ACC112 (cell line): ENCODE measurements around the gene TCEA3.
A peak's percentile ranks its signal among the peaks of the same experiment; 100 is the strongest.
"Not testable (repeated sequence)": the region's sequence is repeated elsewhere in the genome, so short reads cannot be mapped to it uniquely, and the experiment has no call there.

Source experiments
- H2AFZ ChIP-seq: fragments of 200-600 bp; sonication (generic); one replicate; pipeline ENCODE4 v1.6.0; 2017; ENCODE audit warnings: antibody characterized with exemption, low read length; ENCODE audit not compliant: unreplicated experiment
- H3K27ac ChIP-seq: fragments of 200-600 bp; sonication (generic); 2 replicates; pipeline ENCODE4 v1.5.1; 2014; ENCODE audit warnings: low read depth, mild to moderate bottlenecking, antibody characterized with exemption, low read length, moderate library complexity
- H3K27me3 ChIP-seq: fragments of 200-600 bp; sonication (generic); 2 replicates; pipeline ENCODE4 v1.6.1; 2014; ENCODE audit warnings: mild to moderate bottlenecking, antibody characterized with exemption, low read length, moderate library complexity, mixed read lengths; ENCODE audit not compliant: insufficient read depth
- H3K36me3 ChIP-seq: fragments of 200-600 bp; sonication (generic); 2 replicates; pipeline ENCODE4 v1.6.1; 2016; ENCODE audit warnings: mild to moderate bottlenecking, antibody characterized with exemption, low read length, moderate library complexity, mixed read lengths; ENCODE audit not compliant: insufficient read depth
- H3K4me1 ChIP-seq: fragments of 200-600 bp; sonication (generic); one replicate; pipeline ENCODE4 v1.6.1; 2016; ENCODE audit warnings: low read length, mixed read lengths; ENCODE audit not compliant: insufficient read depth, unreplicated experiment, control insufficient read depth
- H3K4me3 ChIP-seq: fragments of 200-600 bp; sonication (generic); 2 replicates; pipeline ENCODE4 v1.5.1; 2014; ENCODE audit warnings: mild to moderate bottlenecking, low read depth, low read length
- H3K79me2 ChIP-seq: fragments of 200-600 bp; sonication (generic); one replicate; pipeline ENCODE4 v1.6.0; 2016; ENCODE audit warnings: low read length; ENCODE audit not compliant: control insufficient read depth, unreplicated experiment, insufficient read depth

TCEA3 gene

DNA sequence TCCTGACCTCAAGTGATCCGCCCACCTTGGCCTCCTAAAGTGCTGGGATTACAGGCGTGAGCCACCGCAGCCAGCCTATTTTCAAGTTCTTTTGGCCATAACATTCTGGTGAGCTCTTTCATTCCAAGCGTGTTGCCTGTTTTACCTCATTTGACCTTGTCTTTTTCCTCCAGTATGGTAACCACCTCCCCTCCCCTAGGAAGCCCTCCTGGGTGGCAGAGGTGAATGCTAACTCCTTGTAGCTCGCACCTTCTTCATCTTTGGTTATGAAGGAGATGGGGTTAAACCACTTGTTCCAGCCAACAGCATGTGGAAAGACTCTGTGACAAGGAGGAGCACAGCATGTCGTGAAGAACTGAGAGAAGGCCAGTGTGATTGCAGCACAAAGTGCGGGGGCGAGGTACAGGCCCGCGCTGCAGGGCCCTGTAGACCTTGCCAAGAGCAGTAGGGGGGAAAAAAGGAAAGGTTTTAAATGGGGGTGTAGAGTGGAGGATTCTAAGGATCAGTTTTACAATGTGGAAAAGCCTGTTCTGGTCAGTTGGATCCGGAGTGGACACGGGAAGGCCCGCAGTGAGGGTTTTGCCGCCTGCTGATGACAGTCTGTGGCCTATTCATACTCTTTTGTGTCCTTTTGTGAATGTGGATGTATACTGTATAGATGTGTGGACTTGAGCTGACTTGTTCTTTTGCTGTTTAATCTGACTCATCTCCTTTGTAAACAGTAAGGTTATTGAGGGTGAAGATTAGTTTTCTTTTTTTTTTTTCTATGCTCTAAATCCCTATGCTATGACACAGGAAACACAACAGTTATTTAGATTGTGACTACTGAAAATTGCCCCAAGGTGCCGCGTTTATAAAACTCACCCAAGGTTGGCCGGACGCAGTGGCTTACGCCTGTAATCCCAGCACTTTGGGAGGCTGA, 47.4 kb downstream of the TCEA3 start:
- H3K79me2 ChIP-seq = no peaks in the 10 kb centered on the region
- H3K27me3 ChIP-seq = no peaks in the 10 kb centered on the region
- peak overlapping the region; percentile 97 for H3K27ac ChIP-seq
- peaks cover 17% of the 10 kb centered on the region for H3K4me1 ChIP-seq
- H2AFZ ChIP-seq = peak overlapping the region; percentile 95
- no peaks in the 10 kb centered on the region for H3K36me3 ChIP-seq
- peak overlapping the region; percentile 36 for H3K4me3 ChIP-seq

- Histone ChIP-seq H3K79me2 (peaks cover 20% of the 10 kb centered on the region), H3K4me1 (peaks cover 32% of the 10 kb centered on the region)
- H2AFZ ChIP-seq, H3K4me3 ChIP-seq, H3K36me3 ChIP-seq, H3K27ac ChIP-seq, H3K27me3 ChIP-seq: not testable (repeated sequence)
Measured at GRCh38 chr1:23374079-23374735, 50.3 kb downstream of the TCEA3 start.

- Histone ChIP-seq H3K4me3 (no peak overlapping the region), H3K27me3 (no peaks in the 10 kb centered on the region), H3K4me1 (peaks cover 28% of the 10 kb centered on the region), H2AFZ (no peak overlapping the region), H3K36me3 (0 out of 2 replicates have a peak, but pooled peaks cover 3% of the 10 kb centered on the region), H3K79me2 (peaks cover 29% of the 10 kb centered on the region), H3K27ac (no peak overlapping the region)
Measured at GRCh38 chr1:23371987-23372880, 52.3 kb downstream of the TCEA3 start.

- no peaks in the 10 kb centered on the region for H3K27me3 ChIP-seq
- no peak overlapping the region for H2AFZ ChIP-seq
- H3K4me1 ChIP-seq = peaks cover 23% of the 10 kb centered on the region
- peak overlapping the region; percentile 89 for H3K4me3 ChIP-seq
- peak overlapping the region; percentile 89 for H3K27ac ChIP-seq
- H3K79me2 ChIP-seq = peaks cover 42% of the 10 kb centered on the region
- H3K36me3 ChIP-seq = peaks cover 16% of the 10 kb centered on the region
Measured at GRCh38 chr1:23370709-23371584, 53.6 kb downstream of the TCEA3 start.

DNA sequence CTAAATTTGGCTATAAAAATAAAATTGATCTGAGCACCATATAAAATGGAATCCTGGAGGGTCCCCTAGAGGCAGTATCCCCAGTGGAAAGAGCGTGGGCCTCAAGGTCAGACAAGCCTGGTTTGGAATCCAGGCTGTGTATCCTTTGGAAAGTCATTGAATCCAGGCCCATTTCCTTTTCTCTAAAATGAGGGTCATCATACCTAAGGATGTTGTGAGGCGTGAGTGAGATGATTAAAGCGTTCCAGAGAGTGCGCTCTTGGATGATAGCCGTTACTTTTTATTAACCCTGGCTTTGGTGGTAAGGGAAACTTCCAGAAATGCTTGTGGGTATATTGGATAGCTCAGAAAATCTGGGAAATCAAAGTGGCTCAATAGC, 54.2 kb downstream of the TCEA3 start:
- Histone ChIP-seq H3K4me3 (peak overlapping the region; percentile 89), H3K27ac (peak overlapping the region; percentile 89), H3K79me2 (peaks cover 42% of the 10 kb centered on the region)

GRCh38 chr1:23369335-23370013, 55.1 kb downstream of the TCEA3 start, which contains the start of gene ZNF436:
Gene ZNF436, minus strand, starts transcription at chr1:23369836. Its CDS starts 1,831 bp downstream, at chr1:23368005.
- Histone ChIP-seq H3K27ac (peak within 1 kb of the TSS; percentile 89), H2AFZ (peak within 1 kb of the TSS; percentile 100), H3K36me3 (peaks cover 24% of the 10 kb centered on the region), H3K4me1 (peaks cover 23% of the 10 kb centered on the region), H3K79me2 (peaks cover 42% of the 10 kb centered on the region), H3K4me3 (peak within 1 kb of the TSS; percentile 89), H3K27me3 (no peaks in the 10 kb centered on the region)

More for the DNA sequence above, 54.2 kb downstream of the TCEA3 start:
- no peak overlapping the region for H2AFZ ChIP-seq
- H3K27me3 ChIP-seq = no peaks in the 10 kb centered on the region
- peaks cover 19% of the 10 kb centered on the region for H3K36me3 ChIP-seq
- peaks cover 23% of the 10 kb centered on the region for H3K4me1 ChIP-seq

DNA sequence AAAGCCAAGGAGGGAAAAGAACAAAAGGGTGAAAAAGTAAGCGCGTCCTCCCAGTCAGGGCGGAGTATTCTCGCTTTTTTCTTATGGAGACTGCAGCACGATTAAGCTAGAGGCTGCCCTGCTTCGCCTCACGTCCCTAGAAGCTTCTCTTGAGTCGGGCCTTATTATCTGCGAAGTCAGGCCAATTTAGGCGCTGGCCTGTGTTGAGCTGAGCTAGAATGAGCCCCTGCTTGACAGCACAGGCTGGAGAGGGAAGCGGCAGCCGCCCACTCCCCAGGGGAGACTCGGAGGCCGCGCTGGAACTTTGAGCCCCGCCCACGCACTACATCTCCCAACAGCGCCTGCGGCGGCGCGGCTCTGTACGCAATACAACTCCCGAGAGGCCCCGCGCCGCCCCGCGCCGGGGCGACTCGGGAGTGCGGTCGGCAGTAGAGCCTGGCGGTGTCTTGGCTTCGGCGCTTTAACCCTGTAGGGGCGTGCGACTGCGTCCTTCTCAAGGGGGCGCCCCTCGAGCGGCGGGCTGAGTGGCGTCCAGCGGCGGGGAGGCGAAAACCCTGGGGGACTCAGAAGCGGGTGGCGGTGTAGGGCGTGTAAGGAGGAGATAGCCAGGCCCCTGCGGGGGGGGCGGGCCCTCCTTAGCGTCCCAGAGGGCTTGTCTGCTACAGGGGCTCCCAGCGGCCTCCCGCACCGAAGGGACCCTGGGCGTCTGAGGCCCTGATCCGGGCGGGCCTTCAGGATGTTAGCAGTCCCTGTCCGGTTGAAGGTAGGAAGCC, 55.8 kb downstream of the TCEA3 start:
- Histone ChIP-seq H3K36me3 (peaks cover 31% of the 10 kb centered on the region), H3K27me3 (no peaks in the 10 kb centered on the region), H3K79me2 (peaks cover 42% of the 10 kb centered on the region), H3K27ac (peak overlapping the region; percentile 89), H3K4me1 (peaks cover 23% of the 10 kb centered on the region), H3K4me3 (peak overlapping the region; percentile 89), H2AFZ (peak overlapping the region; percentile 100)

DNA sequence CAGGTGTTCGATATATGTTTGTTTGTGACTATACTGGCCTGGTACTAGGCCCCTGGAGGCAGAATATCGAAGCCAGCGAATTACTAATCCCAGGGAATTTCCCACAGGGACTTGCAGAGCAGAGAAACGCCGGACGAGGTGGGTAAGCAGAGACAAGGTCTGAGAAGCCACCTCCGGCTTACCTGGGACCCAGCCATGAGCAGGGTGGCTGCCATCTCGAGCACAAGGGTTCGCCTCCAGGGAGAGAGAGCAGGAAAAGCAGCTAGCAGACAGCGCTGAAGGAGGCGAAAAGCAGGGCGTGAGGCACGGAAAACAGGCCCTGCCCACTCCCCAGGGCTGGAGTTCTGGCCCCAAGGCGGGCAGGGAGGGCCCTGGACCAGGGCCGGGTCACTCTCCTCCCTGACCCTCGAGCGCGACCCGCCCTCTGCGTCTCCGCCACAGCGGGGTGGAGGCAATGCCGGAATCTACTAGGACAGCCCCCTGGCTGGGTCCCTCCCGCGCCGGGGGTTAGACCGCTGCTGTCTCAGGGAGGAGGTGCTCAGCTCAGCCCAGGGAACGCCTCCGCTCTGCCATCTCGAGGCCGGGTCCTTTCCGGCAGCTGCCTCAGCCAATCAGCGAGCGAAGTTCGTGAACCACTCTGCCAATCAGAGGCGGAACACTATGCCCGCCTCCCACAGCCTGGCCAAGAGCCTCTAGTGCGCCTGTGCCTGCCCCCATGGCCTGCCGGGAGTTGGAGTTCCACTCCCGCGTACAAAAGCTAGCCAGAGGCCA, 56.6 kb downstream of the TCEA3 start:
- Histone ChIP-seq H3K27me3 (no peaks in the 10 kb centered on the region), H3K4me3 (peak overlapping the region; percentile 89), H3K36me3 (peaks cover 38% of the 10 kb centered on the region), H2AFZ (peak overlapping the region; percentile 100), H3K27ac (peak overlapping the region; percentile 89), H3K79me2 (peaks cover 42% of the 10 kb centered on the region), H3K4me1 (peaks cover 23% of the 10 kb centered on the region)
